ENCODE results near the gene FASTK.
"Not testable (repeated sequence)": the region's sequence is repeated elsewhere in the genome, so short reads cannot be mapped to it uniquely, and the experiment has no call there.

The FASTK gene

DNA sequence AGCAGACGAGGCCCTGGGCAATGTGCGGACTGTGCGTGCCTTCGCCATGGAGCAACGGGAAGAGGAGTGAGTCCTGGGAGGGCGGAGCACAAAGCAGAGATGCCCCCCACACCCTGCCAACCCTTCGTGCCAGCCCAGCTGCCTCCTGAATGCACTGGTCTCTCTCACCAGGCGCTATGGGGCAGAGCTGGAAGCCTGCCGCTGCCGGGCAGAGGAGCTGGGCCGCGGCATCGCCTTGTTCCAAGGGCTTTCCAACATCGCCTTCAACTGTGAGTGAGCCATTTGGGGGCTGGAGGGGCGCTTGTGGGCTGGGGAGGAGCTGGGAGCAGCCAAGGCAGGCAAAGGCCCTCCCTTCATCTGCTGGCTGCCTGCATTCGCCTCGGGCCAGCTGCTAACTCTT, 44.7 kb downstream of the FASTK start:
- Histone ChIP-seq H3K27ac (ENCODE audit: low read length) (no peak overlapping the region), H3K4me1 (ENCODE audit: control insufficient read depth in 1 of 2, insufficient read depth in 2 of 2, low read length in 2 of 2) (peaks cover 8 to 14% of the 10 kb centered on the region in 2 donors), H3K36me3 (ENCODE audit: control insufficient read depth in 1 of 2, insufficient read depth in 2 of 2, low read length in 2 of 2) (peaks cover 31 to 56% of the 10 kb centered on the region in 2 donors), H3K27me3 (ENCODE audit: low read depth, low read length) (no peaks in the 10 kb centered on the region), H3K4me3 (ENCODE audit: low read depth in 1 of 2, low read length in 2 of 2) (no peak overlapping the region), H3K9me3 (ENCODE audit: control insufficient read depth in 1 of 2, low read length in 2 of 2) (no peaks in the 10 kb centered on the region)

DNA sequence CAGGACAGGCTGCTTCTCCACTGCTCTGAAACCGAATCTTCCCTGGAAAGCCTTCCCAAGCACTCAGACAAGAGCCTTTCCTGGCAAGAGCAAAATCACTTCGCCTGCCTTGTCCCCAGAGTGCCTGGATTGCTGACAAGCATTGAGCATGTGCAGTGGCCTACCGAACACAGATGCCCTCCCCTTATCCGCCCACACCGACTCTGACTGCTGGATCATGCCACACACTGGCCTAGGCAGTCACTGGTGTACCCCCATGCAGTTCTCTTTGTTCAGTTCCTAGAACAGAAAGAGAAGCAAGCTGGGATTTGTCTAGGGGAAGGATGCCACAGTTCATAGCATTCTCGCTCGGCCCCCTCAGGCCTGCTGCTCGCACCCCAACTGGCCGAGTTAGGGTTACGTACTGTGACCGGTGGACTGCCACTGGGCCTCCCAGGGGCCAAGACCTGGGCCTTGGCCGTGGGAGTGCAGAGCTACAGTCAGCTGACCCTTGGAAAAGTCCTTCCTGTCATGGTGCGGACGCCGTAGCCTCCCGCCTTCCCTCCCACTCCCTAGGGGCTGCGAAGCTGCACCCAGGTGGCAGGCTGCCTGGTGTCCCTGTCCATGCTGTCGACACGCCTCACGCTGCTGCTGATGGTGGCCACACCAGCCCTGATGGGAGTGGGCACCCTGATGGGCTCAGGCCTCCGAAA, 45.4 kb downstream of the FASTK start:
- H3K27ac ChIP-seq (ENCODE audit: low read length) = no peak overlapping the region
- H3K4me3 ChIP-seq (ENCODE audit: low read depth in 1 of 2, low read length in 2 of 2) = no peak overlapping the region
- no peaks in the 10 kb centered on the region for H3K27me3 ChIP-seq (ENCODE audit: low read depth, low read length)
- no peaks in the 10 kb centered on the region for H3K9me3 ChIP-seq (ENCODE audit: control insufficient read depth in 1 of 2, low read length in 2 of 2)
- peaks cover 31 to 53% of the 10 kb centered on the region in 2 donors for H3K36me3 ChIP-seq (ENCODE audit: control insufficient read depth in 1 of 2, insufficient read depth in 2 of 2, low read length in 2 of 2)
- H3K4me1 ChIP-seq (ENCODE audit: control insufficient read depth in 1 of 2, insufficient read depth in 2 of 2, low read length in 2 of 2) = peaks cover 8 to 14% of the 10 kb centered on the region in 2 donors

DNA sequence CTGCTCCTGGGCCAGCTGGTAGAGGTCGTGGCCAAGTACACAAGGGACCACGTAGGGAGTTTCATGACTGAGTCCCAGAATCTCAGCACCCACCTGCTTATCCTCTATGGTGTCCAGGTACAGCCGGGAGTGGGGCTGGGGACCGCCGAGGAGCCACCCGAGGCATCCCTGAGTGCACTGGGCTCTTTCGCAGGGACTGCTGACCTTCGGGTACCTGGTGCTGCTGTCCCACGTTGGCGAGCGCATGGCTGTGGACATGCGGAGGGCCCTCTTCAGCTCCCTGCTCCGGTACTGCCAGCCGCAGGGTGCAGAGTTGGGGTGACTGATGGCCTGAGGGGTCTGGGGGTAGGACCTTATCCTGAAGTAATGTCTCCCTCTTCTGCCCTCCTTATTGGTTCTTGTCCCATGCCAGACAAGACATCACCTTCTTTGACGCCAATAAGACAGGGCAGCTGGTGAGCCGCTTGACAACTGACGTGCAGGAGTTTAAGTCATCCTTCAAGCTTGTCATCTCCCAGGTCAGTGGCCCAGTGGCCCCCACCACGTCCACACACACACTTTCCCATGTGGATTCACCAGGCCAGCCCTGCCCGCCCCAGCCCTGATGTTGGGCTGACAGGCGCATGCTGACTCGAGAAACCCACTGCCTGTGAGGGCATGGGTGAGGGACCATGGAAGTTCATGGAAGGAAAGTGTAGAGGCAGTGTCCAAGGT, 46.1 kb downstream of the FASTK start:
- no peaks in the 10 kb centered on the region for H3K9me3 ChIP-seq (ENCODE audit: control insufficient read depth in 1 of 2, low read length in 2 of 2)
- no peak overlapping the region for H3K27ac ChIP-seq (ENCODE audit: low read length)
- H3K36me3 ChIP-seq (ENCODE audit: control insufficient read depth in 1 of 2, insufficient read depth in 2 of 2, low read length in 2 of 2) = peaks cover 31 to 53% of the 10 kb centered on the region in 2 donors
- H3K4me1 ChIP-seq (ENCODE audit: control insufficient read depth in 1 of 2, insufficient read depth in 2 of 2, low read length in 2 of 2) = peaks cover 7 to 11% of the 10 kb centered on the region in 2 donors
- H3K27me3 ChIP-seq (ENCODE audit: low read depth, low read length) = no peaks in the 10 kb centered on the region
- no peak overlapping the region for H3K4me3 ChIP-seq (ENCODE audit: low read depth in 1 of 2, low read length in 2 of 2)

DNA sequence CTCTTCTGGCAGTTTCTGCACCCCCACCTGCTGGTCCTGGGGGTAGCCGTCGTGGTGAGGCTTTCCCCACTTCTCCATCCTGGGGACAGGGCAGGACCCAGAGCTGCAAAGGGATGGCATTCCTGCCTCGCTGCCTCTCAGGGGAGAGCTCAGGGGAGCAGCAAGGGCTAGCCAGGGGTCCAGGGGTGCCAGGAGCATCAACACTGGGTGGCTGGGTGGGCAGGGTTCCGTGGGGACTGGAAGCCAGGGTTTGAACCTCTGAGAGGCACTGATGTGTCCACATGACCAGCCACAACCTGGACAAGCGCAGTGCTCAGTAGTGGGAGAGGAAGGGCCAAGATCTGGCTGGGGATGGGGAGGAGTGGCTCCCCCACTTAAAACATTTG, 46.8 kb downstream of the FASTK start:
- H3K36me3 ChIP-seq (ENCODE audit: control insufficient read depth in 1 of 2, insufficient read depth in 2 of 2, low read length in 2 of 2) = peaks cover 31 to 53% of the 10 kb centered on the region in 2 donors
- H3K27me3 ChIP-seq (ENCODE audit: low read depth, low read length) = no peaks in the 10 kb centered on the region
- H3K9me3 ChIP-seq (ENCODE audit: control insufficient read depth in 1 of 2, low read length in 2 of 2) = no peaks in the 10 kb centered on the region
- no peak overlapping the region for H3K27ac ChIP-seq (ENCODE audit: low read length)
- H3K4me1 ChIP-seq (ENCODE audit: control insufficient read depth in 1 of 2, insufficient read depth in 2 of 2, low read length in 2 of 2) = peaks cover under 1 to 10% of the 10 kb centered on the region in 2 donors
- no peak overlapping the region for H3K4me3 ChIP-seq (ENCODE audit: low read depth in 1 of 2, low read length in 2 of 2)

GRCh38 chr7:151032936-151033863, 47.4 kb downstream of the FASTK start:
- Histone ChIP-seq H3K4me1 (ENCODE audit: control insufficient read depth in 1 of 2, insufficient read depth in 2 of 2, low read length in 2 of 2) (peaks cover 0 to 7% of the 10 kb centered on the region in 2 donors), H3K27me3 (ENCODE audit: low read depth, low read length) (no peaks in the 10 kb centered on the region), H3K9me3 (ENCODE audit: control insufficient read depth in 1 of 2, low read length in 2 of 2) (no peaks in the 10 kb centered on the region), H3K27ac (ENCODE audit: low read length) (no peak overlapping the region), H3K4me3 (ENCODE audit: low read depth in 1 of 2, low read length in 2 of 2) (no peak overlapping the region), H3K36me3 (ENCODE audit: control insufficient read depth in 1 of 2, insufficient read depth in 2 of 2, low read length in 2 of 2) (peaks cover 31 to 48% of the 10 kb centered on the region in 2 donors)

DNA sequence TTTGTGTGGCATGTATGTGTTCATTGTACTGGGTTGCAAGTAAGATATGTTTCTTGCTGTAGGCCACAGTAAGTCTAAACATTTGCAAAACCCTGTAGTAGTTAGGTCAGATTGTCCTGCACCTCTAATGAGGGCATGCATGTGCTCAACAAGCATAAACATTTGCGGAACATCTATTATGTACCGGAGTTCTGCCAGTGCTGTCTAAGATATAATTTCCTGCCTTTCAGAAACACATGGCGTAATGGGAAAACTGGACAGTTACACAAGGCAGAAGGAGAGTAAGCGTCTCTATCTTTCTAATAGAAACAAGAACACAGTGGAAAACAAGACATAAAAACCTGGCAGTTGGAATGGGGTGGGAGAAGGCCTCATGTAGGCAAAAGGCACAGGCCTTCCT, 49.6 kb downstream of the FASTK start:
- no peak overlapping the region for H3K4me3 ChIP-seq (ENCODE audit: low read depth in 1 of 2, low read length in 2 of 2)
- no peaks in the 10 kb centered on the region for H3K27me3 ChIP-seq (ENCODE audit: low read depth, low read length)
- H3K36me3 ChIP-seq (ENCODE audit: control insufficient read depth in 1 of 2, insufficient read depth in 2 of 2, low read length in 2 of 2) = peaks cover 20 to 29% of the 10 kb centered on the region in 2 donors
- H3K4me1 ChIP-seq (ENCODE audit: control insufficient read depth in 1 of 2, insufficient read depth in 2 of 2, low read length in 2 of 2) = peaks cover 0 to 7% of the 10 kb centered on the region in 2 donors
- no peaks in the 10 kb centered on the region for H3K9me3 ChIP-seq (ENCODE audit: control insufficient read depth in 1 of 2, low read length in 2 of 2)
- no peak overlapping the region for H3K27ac ChIP-seq (ENCODE audit: low read length)

DNA sequence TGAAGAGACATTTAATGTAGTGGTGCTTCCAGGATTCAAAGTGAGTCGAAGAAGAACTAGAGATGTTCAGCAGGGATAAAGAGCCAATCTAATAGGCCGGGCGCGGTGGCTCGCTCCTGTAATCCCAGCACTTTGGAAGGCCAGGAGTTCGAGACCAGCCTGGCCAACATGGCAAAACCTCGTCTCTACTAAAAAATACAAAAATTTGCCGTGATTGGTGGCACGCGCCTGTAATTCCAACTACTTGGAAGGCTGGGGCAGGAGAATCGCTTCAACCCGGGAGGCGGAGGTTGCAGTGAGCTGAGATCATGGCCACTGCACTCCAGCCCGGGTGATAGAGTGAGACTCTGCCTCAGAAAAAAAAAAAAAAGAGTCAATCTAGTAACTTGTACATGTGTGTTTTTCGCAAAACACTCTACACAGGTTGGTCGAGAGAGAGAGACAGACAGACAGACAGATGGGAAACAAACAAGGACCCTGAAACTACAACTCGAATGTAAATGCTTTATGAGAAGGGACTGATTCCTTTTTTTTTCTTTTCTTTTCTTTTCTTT, 51.6 kb downstream of the FASTK start:
- H3K4me3 ChIP-seq (ENCODE audit: low read depth in 1 of 2, low read length in 2 of 2) = peak overlapping the region; percentile 67 to 89
- no peaks in the 10 kb centered on the region for H3K9me3 ChIP-seq (ENCODE audit: control insufficient read depth in 1 of 2, low read length in 2 of 2)
- H3K27me3 ChIP-seq (ENCODE audit: low read depth, low read length) = no peaks in the 10 kb centered on the region
- peaks cover 5 to 10% of the 10 kb centered on the region in 2 donors for H3K36me3 ChIP-seq (ENCODE audit: control insufficient read depth in 1 of 2, insufficient read depth in 2 of 2, low read length in 2 of 2)
- H3K27ac ChIP-seq (ENCODE audit: low read length) = peak overlapping the region; percentile 69
- H3K4me1 ChIP-seq (ENCODE audit: control insufficient read depth in 1 of 2, insufficient read depth in 2 of 2, low read length in 2 of 2) = peaks cover 0 to 7% of the 10 kb centered on the region in 2 donors

DNA sequence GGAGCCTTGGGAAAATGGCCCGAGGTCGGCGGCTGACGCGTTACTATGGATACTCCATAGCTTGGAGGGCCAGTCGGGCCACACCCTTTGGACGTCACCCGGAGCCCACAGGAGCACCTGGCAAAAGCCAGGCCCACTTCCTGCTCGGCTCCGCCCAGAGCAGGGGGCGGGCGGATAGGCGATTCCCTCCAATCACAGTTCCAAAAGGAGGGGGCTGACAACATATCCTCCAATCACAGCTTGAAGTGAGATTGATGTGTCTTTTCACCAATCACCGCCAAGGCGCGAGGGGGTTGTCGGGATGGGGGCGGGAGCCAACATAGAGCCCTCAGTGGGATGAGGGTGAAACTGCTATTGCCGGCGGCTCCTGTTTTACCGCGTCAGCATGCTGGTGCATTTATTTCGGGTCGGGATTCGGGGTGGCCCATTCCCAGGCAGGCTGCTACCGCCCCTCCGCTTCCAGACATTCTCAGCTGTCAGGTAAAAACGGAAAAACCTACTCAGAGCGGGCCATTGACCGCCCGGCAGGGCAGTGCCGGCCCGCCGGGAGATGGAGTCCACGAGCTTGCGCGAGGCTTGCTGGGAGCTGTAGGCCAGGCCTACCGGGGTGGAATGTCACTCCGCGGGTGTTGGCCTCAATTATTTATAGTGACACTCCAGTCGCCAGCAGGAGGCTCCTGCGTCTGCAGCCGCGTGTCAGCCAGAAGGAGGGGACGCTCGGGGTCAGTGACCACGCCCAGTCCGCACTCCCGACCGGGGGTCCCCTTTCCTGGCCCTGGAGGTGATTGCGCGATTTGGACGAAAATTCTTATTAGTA, 52.3 kb downstream of the FASTK start, which contains the start of gene ABCB8:
Gene ABCB8 (plus strand): TSS at position 320 of the 817 bp plus-strand sequence. CDS start 66 bp downstream, at position 386.
- peak within 1 kb of the TSS; percentile 67 to 89 for H3K4me3 ChIP-seq (ENCODE audit: low read depth in 1 of 2, low read length in 2 of 2)
- peaks cover 5% of the 10 kb centered on the region in 2 donors for H3K36me3 ChIP-seq (ENCODE audit: control insufficient read depth in 1 of 2, insufficient read depth in 2 of 2, low read length in 2 of 2)
- H3K27me3 ChIP-seq (ENCODE audit: low read depth, low read length) = no peaks in the 10 kb centered on the region
- H3K4me1 ChIP-seq (ENCODE audit: control insufficient read depth in 1 of 2, insufficient read depth in 2 of 2, low read length in 2 of 2) = peaks cover 0 to 7% of the 10 kb centered on the region in 2 donors
- H3K27ac ChIP-seq (ENCODE audit: low read length) = peak within 1 kb of the TSS; percentile 69
- no peaks in the 10 kb centered on the region for H3K9me3 ChIP-seq (ENCODE audit: control insufficient read depth in 1 of 2, low read length in 2 of 2)

- not testable (repeated sequence) for H3K9me3 ChIP-seq (ENCODE audit: control insufficient read depth in 1 of 2, low read length in 2 of 2); H3K27me3 ChIP-seq (ENCODE audit: low read depth, low read length); H3K4me1 ChIP-seq (ENCODE audit: control insufficient read depth in 1 of 2, insufficient read depth in 2 of 2, low read length in 2 of 2); H3K36me3 ChIP-seq (ENCODE audit: control insufficient read depth in 1 of 2, insufficient read depth in 2 of 2, low read length in 2 of 2)
- H3K27ac ChIP-seq (ENCODE audit: low read length) = peak overlapping the region; percentile 41
- peak overlapping the region; percentile 67 to 89 for H3K4me3 ChIP-seq (ENCODE audit: low read depth in 1 of 2, low read length in 2 of 2)
These were observed 52.9 kb downstream of the FASTK start for GRCh38 chr7:151027728-151028130.

Measured in muscle layer of duodenum (tissue), 2 donors.